NCI-H2107 (cell line): ENCODE measurements around the gene MTREX.

ENCODE experiments used
- DNase-seq: peaks from one replicate; lab custom pipeline; 2025; lab: John Stamatoyannopoulos, UW

Gene MTREX

DNA sequence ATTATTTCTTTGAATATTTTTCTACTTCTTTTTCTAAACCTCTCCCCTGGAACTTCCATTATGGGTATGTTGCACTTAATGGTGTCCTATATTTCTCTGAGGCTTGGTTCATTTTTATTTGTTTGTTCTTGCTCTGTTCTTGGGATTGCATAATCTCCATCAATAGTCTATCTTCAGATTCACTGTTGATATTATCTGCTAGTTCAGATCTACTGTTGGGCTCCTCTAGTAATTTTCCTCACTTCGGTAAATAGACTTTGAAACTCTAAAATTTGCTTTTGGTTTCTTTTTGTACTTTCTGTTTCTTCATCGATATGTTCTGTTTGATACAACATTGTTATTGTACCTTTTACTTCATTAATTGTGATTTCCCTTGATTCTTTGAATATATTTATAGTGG lies 76.3 kb downstream of the MTREX start:
- no peak for DNase-seq

- DNase-seq, result no peak
Observed at GRCh38 chr5:55385227-55385626, 77.4 kb downstream of the MTREX start.

- no peak for DNase-seq
Observed at GRCh38 chr5:55385846-55386245, 78.1 kb downstream of the MTREX start.

GRCh38 chr5:55386356-55386755 lies 78.6 kb downstream of the MTREX start:
- DNase-seq, result no peak

- no peak for DNase-seq
Observed at GRCh38 chr5:55387865-55388264, 80.1 kb downstream of the MTREX start.

DNA sequence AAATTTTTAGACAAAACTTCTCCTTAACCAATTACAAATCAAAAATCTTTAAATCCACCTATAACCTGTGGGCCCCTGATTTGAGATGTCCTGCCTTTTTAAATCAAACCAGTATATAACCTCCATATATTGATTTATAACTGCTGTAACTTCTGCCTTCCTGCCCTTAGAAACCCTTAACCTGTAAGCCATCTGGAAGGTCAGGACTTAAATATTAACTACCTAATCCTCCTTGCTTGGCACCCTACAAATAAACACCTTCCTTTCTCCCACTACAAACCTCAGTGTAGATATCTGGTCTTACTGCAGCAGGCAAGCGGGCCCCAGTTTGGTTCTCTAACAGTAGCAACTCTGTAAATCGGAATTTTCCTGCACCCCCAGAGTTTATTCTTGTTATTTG lies 83.9 kb downstream of the MTREX start:
- no peak for DNase-seq

DNA sequence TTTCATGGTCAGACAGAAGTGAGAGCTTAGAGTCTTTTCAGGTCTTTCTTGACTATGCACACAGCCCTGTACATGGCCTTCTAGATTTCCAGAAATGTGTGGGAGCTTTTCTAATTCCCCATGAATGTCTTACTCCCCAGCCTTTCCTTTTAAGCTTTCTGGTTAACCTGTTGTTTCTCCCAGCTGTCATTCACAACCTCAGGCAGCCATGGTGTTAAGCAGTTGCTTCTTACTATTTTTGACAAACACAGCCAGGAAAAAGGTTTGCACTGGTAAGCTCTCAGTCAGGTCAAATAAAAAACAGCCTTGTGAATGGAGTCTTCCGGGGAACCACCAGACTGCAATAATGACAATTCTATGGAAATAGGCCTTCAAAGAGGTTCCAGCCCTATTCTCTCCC lies 84.9 kb downstream of the MTREX start:
- DNase-seq, result no peak

DNA sequence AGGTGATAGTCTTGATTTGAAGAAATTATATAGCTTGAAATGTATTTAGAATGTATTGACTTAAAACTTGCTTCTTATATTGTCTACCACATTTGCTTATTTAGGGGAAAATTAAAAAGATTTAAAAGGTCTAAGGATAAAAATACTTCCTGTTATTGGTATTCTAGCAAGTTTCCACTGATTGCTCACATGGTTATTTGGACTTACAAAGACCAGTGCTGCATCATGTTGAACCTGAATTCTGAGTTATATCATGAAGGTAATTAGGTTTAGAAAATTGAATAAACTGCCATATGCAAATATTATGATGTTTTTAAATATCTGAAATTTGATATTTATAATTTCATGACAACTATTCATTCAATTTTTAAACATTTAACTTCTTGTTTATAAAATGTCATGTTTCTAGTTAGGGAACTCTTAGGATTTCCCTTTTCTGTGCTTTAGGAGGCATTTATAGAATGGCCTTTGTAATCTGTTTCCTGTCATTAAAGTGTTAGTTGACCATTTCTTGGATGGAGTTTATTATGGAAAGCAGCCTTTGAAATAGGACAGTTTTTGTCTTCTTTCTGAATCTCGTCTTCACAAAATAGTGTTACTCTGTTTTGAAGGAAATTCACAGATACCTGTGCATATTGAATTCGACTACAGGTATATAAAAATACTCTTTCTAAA lies 85.8 kb downstream of the MTREX start:
- DNase-seq, result no peak

- no peak for DNase-seq
Observed at GRCh38 chr5:55402199-55402598, 94.4 kb downstream of the MTREX start.

DNA sequence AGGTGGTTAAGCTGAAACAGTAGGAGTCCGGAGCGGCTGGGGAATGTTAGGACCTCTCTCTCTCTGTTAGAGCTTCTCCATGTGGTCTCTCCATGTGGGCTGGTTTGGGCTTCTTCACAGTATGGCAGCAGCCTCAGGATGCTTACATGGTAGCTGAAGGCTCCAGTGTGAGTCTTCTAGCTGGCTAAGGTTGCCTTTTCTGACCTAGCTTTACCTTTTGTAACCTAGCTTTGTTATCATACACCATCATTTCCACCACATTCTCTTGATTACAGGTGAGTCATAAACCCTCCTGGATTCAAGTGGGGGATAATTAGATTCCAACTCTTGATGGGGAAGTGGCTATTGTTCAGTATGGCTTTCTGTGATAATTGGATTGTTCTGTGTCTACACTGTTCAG lies 98.5 kb downstream of the MTREX start:
- no peak for DNase-seq

DNA sequence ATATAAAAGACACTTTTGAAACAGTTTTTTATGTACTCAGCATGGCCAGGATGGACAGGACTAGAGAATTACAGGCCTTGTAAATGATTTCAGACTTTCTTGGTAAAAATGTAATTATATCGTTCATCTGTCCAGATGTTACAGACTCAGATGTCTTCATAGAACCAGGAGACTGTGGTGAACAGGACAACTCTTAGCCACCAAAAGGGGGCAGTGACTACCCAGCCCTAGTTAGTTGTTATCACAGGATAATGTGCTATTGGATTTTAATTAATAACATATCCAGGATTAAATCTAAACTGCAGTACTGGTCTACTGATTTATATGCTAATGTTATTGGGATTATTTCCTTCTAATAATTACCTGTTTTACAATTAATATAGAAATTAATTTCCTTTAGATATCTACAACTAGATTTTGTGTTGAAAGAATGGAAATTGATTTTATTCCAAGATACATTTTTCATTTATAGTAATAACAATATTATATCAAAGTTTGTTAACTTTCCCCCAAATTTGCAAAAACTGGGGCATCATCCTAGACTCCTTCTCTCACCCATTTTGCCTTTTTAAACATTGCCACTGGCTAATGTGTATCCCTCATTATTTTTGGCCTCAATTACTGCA lies 99.4 kb downstream of the MTREX start:
- no peak for DNase-seq

DNA sequence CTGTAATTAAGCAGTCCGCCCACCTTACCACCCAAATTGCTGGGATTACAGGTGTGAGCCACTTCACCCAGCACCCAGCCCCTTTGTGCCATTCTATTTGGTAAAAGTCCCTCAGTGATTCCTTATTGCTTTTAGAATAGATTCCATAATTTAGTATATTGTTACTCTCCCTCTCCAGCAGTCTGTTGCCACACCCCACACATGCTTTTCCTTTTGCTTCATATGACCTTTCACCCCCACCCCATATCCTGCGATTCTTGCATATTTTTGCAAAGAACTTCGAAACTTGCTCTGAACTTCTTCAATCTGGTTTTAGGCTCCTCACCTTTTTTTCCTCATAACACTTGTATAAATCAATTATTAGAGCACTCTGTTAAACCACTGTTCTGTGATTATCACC lies 100.2 kb downstream of the MTREX start:
- no peak for DNase-seq

GRCh38 chr5:55409775-55410174 lies 102.0 kb downstream of the MTREX start:
- DNase-seq, result no peak

DNA sequence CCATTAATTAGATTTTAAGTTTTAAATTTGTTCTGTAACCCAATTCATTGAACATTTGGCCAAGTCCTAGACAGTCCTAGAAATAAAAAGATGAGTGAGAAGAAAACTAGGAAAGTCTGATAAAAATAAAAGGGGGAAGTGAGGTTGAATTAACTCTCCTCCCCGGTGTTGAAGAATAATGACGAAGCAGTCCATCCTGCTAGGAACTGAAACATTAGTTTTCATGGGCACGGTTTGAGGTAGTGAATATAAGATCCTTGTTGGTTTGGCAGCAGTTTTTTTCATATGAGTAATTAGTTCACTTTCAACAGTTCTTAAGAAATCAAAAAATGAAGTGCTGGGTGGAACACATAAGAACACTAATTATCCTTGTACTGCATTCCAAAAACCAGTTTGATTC lies 103.1 kb downstream of the MTREX start:
- no peak for DNase-seq

DNA sequence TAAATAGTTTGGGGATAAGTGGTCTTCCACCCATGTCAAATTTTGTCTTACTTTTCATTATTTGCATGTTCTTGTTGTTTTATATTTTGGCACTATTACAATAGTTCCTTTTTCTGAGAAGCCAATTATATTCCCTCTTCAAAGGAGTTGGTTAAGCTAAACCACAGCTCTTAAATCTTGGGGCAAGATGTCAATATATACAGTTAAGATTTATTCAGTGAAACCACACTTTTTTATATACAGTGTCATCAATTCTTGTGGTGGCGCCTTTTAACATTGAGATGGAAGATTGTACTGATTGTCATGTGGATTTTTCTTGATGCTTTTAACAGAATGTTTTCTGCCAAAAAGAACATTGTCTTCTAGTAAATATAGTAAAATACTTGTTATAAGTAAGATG lies 104.1 kb downstream of the MTREX start:
- DNase-seq, result no peak

- DNase-seq, result no peak
Observed at GRCh38 chr5:55413644-55414043, 105.9 kb downstream of the MTREX start.

- DNase-seq, result no peak
Observed at GRCh38 chr5:55415071-55415470, 107.3 kb downstream of the MTREX start.

GRCh38 chr5:55416306-55416705 lies 108.5 kb downstream of the MTREX start:
- DNase-seq, result no peak

GRCh38 chr5:55418994-55419968 lies 111.5 kb downstream of the MTREX start:
- DNase-seq, result no peak

DNA sequence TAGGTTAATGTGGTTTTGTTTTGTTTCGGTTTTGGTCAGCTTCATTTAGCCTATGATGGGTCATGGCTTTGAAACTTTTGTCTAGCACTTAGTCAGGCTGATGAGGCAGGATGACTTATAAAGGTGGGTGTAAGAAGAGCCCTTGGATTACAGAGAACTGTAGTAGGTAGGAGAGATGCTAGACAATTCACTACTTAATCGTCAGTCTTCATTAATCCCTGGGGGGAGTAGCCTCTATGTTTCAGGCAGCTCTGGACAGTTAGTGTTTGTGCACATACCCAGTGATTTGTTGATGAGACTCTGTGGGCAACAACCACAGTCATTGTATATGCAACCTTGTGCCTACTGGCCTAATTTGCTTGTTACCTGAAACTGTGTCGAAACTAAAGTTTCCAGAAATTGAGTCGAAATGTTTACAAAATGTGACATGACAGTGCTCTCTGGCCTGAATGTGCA lies 113.3 kb downstream of the MTREX start:
- DNase-seq, result no peak

DNA sequence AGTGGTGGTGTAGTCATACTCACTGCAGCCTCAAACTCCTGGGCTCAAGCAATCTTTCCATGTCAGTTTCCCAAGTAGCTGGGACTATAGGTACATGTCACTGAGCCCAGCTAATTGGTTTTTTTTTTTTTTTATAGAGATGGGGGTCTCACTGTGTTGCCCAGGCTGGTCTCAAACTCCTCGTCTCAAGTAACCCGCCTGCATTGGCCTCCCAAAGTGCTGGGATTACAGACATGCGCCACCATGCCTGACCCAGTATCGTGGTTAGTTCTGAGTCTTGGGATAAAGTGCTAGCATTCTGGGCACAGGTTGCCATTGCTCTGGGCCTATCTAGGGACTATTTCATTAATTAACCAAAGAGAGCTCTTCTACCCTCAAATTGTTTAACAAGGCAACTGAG lies 118.7 kb downstream of the MTREX start:
- DNase-seq, result no peak

DNA sequence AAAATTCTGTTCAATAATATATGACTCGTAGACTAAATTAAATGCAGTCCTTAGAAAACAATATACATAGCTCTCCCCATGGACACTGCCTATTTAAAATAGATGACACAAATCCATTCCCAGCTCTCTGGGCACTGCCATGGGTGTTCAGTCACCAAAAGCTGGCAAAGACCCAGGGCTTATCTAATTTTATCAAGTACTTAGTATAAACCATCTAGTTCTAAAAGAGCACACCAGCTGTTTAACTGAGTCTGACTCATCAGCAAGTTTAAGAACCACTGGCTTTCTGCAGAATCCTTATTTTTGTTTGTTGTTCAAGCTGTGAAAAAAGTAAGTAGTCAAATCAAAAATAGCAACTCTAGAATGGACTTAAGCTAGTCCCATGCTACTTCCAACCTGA lies 119.4 kb downstream of the MTREX start:
- DNase-seq, result no peak

DNA sequence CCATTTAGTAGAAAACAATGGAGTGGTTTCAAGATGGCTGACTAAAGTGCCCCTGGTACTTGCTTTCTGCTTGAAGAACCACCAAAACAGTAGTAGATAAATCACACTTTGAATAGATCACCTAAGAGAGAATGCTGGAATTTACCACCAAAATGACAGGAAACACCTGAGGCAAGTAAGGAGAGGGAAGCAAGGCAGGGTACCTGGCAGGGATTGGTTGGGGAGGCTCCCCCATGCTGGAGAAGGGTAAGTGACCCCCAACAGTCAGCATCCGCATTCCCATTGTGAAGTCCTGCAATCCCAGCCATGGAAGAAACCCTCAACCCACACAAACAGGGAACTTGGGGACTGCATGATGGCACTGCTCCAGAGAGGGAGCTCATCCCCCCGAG lies 121.4 kb downstream of the MTREX start:
- DNase-seq, result no peak
